Measurements from ENCODE around the gene DYNC2H1. TPM values are rescaled to one million over a fixed set of nuclear protein-coding genes. Genes with fewer than 3 reads are reported as not detected.

Gene DYNC2H1
- polyA plus RNA-seq, 1 experiment = 25.3 TPM

GRCh38 chr11:103488579-103488978, 379.4 kb downstream of the DYNC2H1 start:
- H3K9me3 ChIP-seq (ENCODE audit: control insufficient read depth, insufficient read depth, low read length) = peaks cover 7% of the 10 kb centered on the region
- POLR2A ChIA-PET = no interaction called here
- no peak overlapping the region for H3K27ac ChIP-seq (ENCODE audit: low read depth, low read length)
- no peaks in the 10 kb centered on the region for H3K27me3 ChIP-seq (ENCODE audit: control insufficient read depth, insufficient read depth, low read length)
- no peak for TF ChIP-seq CTCF (IDR thresholded peaks at IDR 0.05; ENCODE audit: low read depth, low read length)
- DNase-seq (ENCODE audit: low read depth, low spot score) = no peak
- H3K4me3 ChIP-seq (ENCODE audit: low read depth, low read length) = no peak overlapping the region
- CTCF ChIA-PET = no interaction called here

GRCh38 chr11:103491777-103492176, 382.6 kb downstream of the DYNC2H1 start:
- TF ChIP-seq CTCF (IDR thresholded peaks at IDR 0.05; ENCODE audit: low read depth, low read length) = no peak
- H3K9me3 ChIP-seq (ENCODE audit: control insufficient read depth, insufficient read depth, low read length) = peaks cover 7% of the 10 kb centered on the region
- no peak overlapping the region for H3K27ac ChIP-seq (ENCODE audit: low read depth, low read length)
- ChIA-PET CTCF (no interaction called here), POLR2A (no interaction called here)
- no peaks in the 10 kb centered on the region for H3K27me3 ChIP-seq (ENCODE audit: control insufficient read depth, insufficient read depth, low read length)
- DNase-seq (ENCODE audit: low read depth, low spot score) = no peak
- no peak overlapping the region for H3K4me3 ChIP-seq (ENCODE audit: low read depth, low read length)

- Histone ChIP-seq H3K27me3 (ENCODE audit: control insufficient read depth, insufficient read depth, low read length) (no peaks in the 10 kb centered on the region), H3K9me3 (ENCODE audit: control insufficient read depth, insufficient read depth, low read length) (peaks cover 7% of the 10 kb centered on the region), H3K4me3 (ENCODE audit: low read depth, low read length) (no peak overlapping the region), H3K27ac (ENCODE audit: low read depth, low read length) (no peak overlapping the region)
- no peak for DNase-seq (ENCODE audit: low read depth, low spot score)
- CTCF ChIA-PET = no interaction called here
- TF ChIP-seq CTCF (IDR thresholded peaks at IDR 0.05; ENCODE audit: low read depth, low read length) = no peak
- POLR2A ChIA-PET = no interaction called here
Observed at GRCh38 chr11:103494491-103494890, 385.3 kb downstream of the DYNC2H1 start.

- no peak for TF ChIP-seq CTCF (IDR thresholded peaks at IDR 0.05; ENCODE audit: low read depth, low read length)
- POLR2A ChIA-PET = no interaction called here
- no peak overlapping the region for H3K27ac ChIP-seq (ENCODE audit: low read depth, low read length)
- H3K27me3 ChIP-seq (ENCODE audit: control insufficient read depth, insufficient read depth, low read length) = no peaks in the 10 kb centered on the region
- CTCF ChIA-PET = no interaction called here
- no peak overlapping the region for H3K4me3 ChIP-seq (ENCODE audit: low read depth, low read length)
- H3K9me3 ChIP-seq (ENCODE audit: control insufficient read depth, insufficient read depth, low read length) = no peaks in the 10 kb centered on the region
- DNase-seq (ENCODE audit: low read depth, low spot score) = no peak
Observed at GRCh38 chr11:103497268-103497667, 388.0 kb downstream of the DYNC2H1 start.

GRCh38 chr11:103499710-103500340, 390.6 kb downstream of the DYNC2H1 start:
- no peak for TF ChIP-seq CTCF (IDR thresholded peaks at IDR 0.05; ENCODE audit: low read depth, low read length)
- CTCF ChIA-PET = no interaction called here
- H3K9me3 ChIP-seq (ENCODE audit: control insufficient read depth, insufficient read depth, low read length) = no peaks in the 10 kb centered on the region
- no peak overlapping the region for H3K27ac ChIP-seq (ENCODE audit: low read depth, low read length)
- H3K27me3 ChIP-seq (ENCODE audit: control insufficient read depth, insufficient read depth, low read length) = no peaks in the 10 kb centered on the region
- DNase-seq (ENCODE audit: low read depth, low spot score) = no peak
- POLR2A ChIA-PET = no interaction called here
- no peak overlapping the region for H3K4me3 ChIP-seq (ENCODE audit: low read depth, low read length)
